WTC11 (cell line): ENCODE data around the gene POGLUT2.

Experiments
- CBFB ChIP-seq: sonication (generic); formaldehyde crosslinking; IDR thresholded peaks from 2 replicates; pipeline ENCODE4 v1.8.1; 2022; ENCODE audit warnings: mild to moderate bottlenecking, low read depth, missing genetic modification reagents
- CREM ChIP-seq: sonication (generic); formaldehyde crosslinking; IDR thresholded peaks from 2 replicates; pipeline ENCODE4 v1.8.1; 2022; ENCODE audit warnings: mild to moderate bottlenecking, missing genetic modification reagents, moderate library complexity
- RORB ChIP-seq: fragments of 250-450 bp; sonication (Bioruptor Pico); IDR thresholded peaks from 2 replicates; pipeline ENCODE4 v1.9.0; 2021; ENCODE audit warnings: mild to moderate bottlenecking
- SMAD3 ChIP-seq: sonication (generic); formaldehyde crosslinking; IDR thresholded peaks from 2 replicates; pipeline ENCODE4 v1.8.0; 2022; ENCODE audit warnings: missing genetic modification reagents, mild to moderate bottlenecking, borderline replicate concordance
- TP53 ChIP-seq: sonication (generic); formaldehyde crosslinking; IDR thresholded peaks from 2 replicates; pipeline ENCODE4 v1.8.1; 2023; ENCODE audit warnings: mild to moderate bottlenecking, missing genetic modification reagents
- TF ChIP-seq, protein P1 (sequence below): fragments of 250-450 bp; sonication (Bioruptor Pico); IDR thresholded peaks from 2 replicates; pipeline ENCODE4 v1.8.0; 2021; ENCODE audit warnings: mild to moderate bottlenecking
- TF ChIP-seq, protein P2 (sequence below): fragments of 200-600 bp; IDR thresholded peaks from 2 replicates; pipeline ENCODE4 v1.8.0; 2022; ENCODE audit warnings: antibody characterized with exemption
- TF ChIP-seq, protein P3 (sequence below): sonication (generic); formaldehyde crosslinking; IDR thresholded peaks from 2 replicates; pipeline ENCODE4 v1.8.0; 2022; ENCODE audit warnings: mild to moderate bottlenecking, missing genetic modification reagents
- TF ChIP-seq, protein P4 (sequence below): sonication (generic); formaldehyde crosslinking; conservative IDR thresholded peaks from 2 replicates; pipeline ENCODE4 v1.8.1; 2022; ENCODE audit warnings: mild to moderate bottlenecking, missing genetic modification reagents
- TF ChIP-seq, protein P5 (sequence below): sonication (generic); formaldehyde crosslinking; IDR thresholded peaks from 2 replicates; pipeline ENCODE4 v1.8.0; 2023; ENCODE audit warnings: mild to moderate bottlenecking, missing genetic modification reagents
- TF ChIP-seq, protein P6 (sequence below): sonication (generic); formaldehyde crosslinking; IDR thresholded peaks from 2 replicates; pipeline ENCODE4 v1.8.1; 2023; ENCODE audit warnings: mild to moderate bottlenecking, missing genetic modification reagents
- TF ChIP-seq, protein P7 (sequence below): sonication (generic); formaldehyde crosslinking; IDR thresholded peaks from 2 replicates; pipeline ENCODE4 v1.8.0; 2022; ENCODE audit warnings: mild to moderate bottlenecking, missing genetic modification reagents

DNA sequence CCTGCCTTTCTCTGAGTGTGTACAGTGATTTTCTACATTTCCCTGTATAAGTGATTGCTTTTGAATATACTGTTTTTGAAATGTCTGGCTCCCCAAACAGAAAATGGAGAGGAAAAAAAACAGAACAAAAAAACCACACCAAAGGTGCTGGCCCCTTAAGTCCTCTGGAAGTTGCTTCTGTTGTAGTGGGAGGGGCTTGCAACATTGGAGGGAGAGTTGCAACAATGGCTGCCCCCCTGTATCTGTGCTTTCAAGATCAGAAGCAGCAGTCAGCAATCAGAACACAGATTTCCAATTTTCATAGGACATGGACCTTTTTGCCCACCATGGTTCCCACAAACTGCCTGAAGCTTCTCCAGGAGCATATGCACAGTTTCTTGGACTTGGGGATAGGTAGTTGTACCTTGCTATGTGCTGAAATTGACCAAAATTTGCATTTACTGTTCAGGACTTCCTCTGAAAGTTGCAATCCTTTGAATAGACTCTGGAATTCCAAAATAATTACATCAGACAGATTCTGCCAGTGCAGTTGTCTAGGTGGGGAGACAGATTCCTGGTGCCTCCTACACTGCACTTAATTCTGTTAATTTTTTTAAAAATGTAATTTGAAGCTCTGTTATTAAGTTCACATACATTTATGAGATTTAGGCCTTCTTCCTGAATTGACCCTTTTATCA is 14.0 kb upstream of the POGLUT2 start:
- TF ChIP-seq RORB (CRISPR knock-in tag) (no peak), CBFB (CRISPR knock-in tag) (no peak), SMAD3 (no peak), CREM (no peak), TP53 (CRISPR knock-in tag) (no peak)
- TF ChIP-seq, protein P1, sequence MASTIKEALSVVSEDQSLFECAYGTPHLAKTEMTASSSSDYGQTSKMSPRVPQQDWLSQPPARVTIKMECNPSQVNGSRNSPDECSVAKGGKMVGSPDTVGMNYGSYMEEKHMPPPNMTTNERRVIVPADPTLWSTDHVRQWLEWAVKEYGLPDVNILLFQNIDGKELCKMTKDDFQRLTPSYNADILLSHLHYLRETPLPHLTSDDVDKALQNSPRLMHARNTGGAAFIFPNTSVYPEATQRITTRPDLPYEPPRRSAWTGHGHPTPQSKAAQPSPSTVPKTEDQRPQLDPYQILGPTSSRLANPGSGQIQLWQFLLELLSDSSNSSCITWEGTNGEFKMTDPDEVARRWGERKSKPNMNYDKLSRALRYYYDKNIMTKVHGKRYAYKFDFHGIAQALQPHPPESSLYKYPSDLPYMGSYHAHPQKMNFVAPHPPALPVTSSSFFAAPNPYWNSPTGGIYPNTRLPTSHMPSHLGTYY = no peak
- TF ChIP-seq, protein P2, sequence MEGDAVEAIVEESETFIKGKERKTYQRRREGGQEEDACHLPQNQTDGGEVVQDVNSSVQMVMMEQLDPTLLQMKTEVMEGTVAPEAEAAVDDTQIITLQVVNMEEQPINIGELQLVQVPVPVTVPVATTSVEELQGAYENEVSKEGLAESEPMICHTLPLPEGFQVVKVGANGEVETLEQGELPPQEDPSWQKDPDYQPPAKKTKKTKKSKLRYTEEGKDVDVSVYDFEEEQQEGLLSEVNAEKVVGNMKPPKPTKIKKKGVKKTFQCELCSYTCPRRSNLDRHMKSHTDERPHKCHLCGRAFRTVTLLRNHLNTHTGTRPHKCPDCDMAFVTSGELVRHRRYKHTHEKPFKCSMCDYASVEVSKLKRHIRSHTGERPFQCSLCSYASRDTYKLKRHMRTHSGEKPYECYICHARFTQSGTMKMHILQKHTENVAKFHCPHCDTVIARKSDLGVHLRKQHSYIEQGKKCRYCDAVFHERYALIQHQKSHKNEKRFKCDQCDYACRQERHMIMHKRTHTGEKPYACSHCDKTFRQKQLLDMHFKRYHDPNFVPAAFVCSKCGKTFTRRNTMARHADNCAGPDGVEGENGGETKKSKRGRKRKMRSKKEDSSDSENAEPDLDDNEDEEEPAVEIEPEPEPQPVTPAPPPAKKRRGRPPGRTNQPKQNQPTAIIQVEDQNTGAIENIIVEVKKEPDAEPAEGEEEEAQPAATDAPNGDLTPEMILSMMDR = no peak
- TF ChIP-seq, protein P3, sequence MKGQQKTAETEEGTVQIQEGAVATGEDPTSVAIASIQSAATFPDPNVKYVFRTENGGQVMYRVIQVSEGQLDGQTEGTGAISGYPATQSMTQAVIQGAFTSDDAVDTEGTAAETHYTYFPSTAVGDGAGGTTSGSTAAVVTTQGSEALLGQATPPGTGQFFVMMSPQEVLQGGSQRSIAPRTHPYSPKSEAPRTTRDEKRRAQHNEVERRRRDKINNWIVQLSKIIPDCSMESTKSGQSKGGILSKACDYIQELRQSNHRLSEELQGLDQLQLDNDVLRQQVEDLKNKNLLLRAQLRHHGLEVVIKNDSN (CRISPR knock-in tag) = no peak
- TF ChIP-seq, protein P4, sequence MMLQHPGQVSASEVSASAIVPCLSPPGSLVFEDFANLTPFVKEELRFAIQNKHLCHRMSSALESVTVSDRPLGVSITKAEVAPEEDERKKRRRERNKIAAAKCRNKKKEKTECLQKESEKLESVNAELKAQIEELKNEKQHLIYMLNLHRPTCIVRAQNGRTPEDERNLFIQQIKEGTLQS (CRISPR knock-in tag) = no peak
- TF ChIP-seq, protein P5, sequence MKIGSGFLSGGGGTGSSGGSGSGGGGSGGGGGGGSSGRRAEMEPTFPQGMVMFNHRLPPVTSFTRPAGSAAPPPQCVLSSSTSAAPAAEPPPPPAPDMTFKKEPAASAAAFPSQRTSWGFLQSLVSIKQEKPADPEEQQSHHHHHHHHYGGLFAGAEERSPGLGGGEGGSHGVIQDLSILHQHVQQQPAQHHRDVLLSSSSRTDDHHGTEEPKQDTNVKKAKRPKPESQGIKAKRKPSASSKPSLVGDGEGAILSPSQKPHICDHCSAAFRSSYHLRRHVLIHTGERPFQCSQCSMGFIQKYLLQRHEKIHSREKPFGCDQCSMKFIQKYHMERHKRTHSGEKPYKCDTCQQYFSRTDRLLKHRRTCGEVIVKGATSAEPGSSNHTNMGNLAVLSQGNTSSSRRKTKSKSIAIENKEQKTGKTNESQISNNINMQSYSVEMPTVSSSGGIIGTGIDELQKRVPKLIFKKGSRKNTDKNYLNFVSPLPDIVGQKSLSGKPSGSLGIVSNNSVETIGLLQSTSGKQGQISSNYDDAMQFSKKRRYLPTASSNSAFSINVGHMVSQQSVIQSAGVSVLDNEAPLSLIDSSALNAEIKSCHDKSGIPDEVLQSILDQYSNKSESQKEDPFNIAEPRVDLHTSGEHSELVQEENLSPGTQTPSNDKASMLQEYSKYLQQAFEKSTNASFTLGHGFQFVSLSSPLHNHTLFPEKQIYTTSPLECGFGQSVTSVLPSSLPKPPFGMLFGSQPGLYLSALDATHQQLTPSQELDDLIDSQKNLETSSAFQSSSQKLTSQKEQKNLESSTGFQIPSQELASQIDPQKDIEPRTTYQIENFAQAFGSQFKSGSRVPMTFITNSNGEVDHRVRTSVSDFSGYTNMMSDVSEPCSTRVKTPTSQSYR (CRISPR knock-in tag) = no peak
- TF ChIP-seq, protein P6, sequence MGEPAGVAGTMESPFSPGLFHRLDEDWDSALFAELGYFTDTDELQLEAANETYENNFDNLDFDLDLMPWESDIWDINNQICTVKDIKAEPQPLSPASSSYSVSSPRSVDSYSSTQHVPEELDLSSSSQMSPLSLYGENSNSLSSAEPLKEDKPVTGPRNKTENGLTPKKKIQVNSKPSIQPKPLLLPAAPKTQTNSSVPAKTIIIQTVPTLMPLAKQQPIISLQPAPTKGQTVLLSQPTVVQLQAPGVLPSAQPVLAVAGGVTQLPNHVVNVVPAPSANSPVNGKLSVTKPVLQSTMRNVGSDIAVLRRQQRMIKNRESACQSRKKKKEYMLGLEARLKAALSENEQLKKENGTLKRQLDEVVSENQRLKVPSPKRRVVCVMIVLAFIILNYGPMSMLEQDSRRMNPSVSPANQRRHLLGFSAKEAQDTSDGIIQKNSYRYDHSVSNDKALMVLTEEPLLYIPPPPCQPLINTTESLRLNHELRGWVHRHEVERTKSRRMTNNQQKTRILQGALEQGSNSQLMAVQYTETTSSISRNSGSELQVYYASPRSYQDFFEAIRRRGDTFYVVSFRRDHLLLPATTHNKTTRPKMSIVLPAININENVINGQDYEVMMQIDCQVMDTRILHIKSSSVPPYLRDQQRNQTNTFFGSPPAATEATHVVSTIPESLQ (CRISPR knock-in tag) = no peak
- TF ChIP-seq, protein P7, sequence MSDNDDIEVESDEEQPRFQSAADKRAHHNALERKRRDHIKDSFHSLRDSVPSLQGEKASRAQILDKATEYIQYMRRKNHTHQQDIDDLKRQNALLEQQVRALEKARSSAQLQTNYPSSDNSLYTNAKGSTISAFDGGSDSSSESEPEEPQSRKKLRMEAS = no peak
